CD4-positive, alpha-beta T cell (primary cell): ENCODE measurements around the gene CKMT2. TPM values are rescaled to one million over a fixed set of nuclear protein-coding genes. Genes with fewer than 3 reads are reported as not detected.

ENCODE experiments used
- ATAC-seq: fragments of 200-7000 bp; cut with Tn5 transposase; one replicate; pipeline ENCODE4 v1.10.0; 2022; ENCODE audit warnings: mild to moderate bottlenecking; ENCODE audit not compliant: poor library complexity
- CTCF ChIA-PET: fragments of 350-600 bp; sonication (Branson Sonifier 250); formaldehyde crosslinking; loops from one replicate; lab custom pipeline; 2021; ENCODE audit warnings: antibody characterized with exemption, inconsistent platforms; lab: Charles Lee
- POLR2A ChIA-PET: fragments of 350-600 bp; sonication (Branson Sonifier 250); formaldehyde crosslinking; loops from one replicate; lab custom pipeline; 2021; ENCODE audit warnings: antibody characterized with exemption, inconsistent platforms; lab: Charles Lee
- DNase-seq, 14 experiments: peaks; one replicate each; pipeline ENCODE4 v3.0.0-alpha.2; 2013 to 2020; ENCODE audit warnings: mixed read lengths in 2 of 14
- H3K27ac ChIP-seq, 2 donors: one replicate each; pipeline versions ENCODE4 v1.5.1 to v1.7.0; 2013; ENCODE audit warnings: low read length in 2 of 2, low read depth in 1 of 2, mild to moderate bottlenecking in 1 of 2
- H3K27me3 ChIP-seq, 2 experiments: 1 replicate in 1 of 2; 2 replicates in 1 of 2; pipeline versions ENCODE4 v1.6.1 to v1.7.0; 2013; ENCODE audit warnings: low read length in 2 of 2, control low read depth in 1 of 2, mild to moderate bottlenecking in 1 of 2, moderate library complexity in 1 of 2; ENCODE audit not compliant: insufficient read depth in 2 of 2, control insufficient read depth in 1 of 2
- H3K36me3 ChIP-seq: one replicate; pipeline ENCODE4 v1.6.1; 2013; ENCODE audit warnings: low read length, control low read depth; ENCODE audit not compliant: insufficient read depth
- H3K4me1 ChIP-seq: one replicate; pipeline ENCODE4 v1.6.1; 2013; ENCODE audit warnings: low read length, control low read depth; ENCODE audit not compliant: insufficient read depth
- H3K4me3 ChIP-seq: one replicate; pipeline ENCODE4 v1.5.1; 2013; ENCODE audit warnings: mild to moderate bottlenecking, low read length, moderate library complexity
- H3K9me3 ChIP-seq, 2 experiments: 1 replicate in 1 of 2; 2 replicates in 1 of 2; pipeline versions ENCODE4 v1.6.1 to v1.7.0; 2013; ENCODE audit warnings: low read length in 2 of 2, mild to moderate bottlenecking in 2 of 2, control low read depth in 1 of 2, moderate library complexity in 1 of 2; ENCODE audit not compliant: control insufficient read depth in 1 of 2, insufficient read depth in 1 of 2
- H3K27ac Mint-ChIP-seq: one replicate; pipeline ENCODE4 v1.8.0; 2020; ENCODE audit warnings: mixed read lengths
- H3K27me3 Mint-ChIP-seq: one replicate; pipeline ENCODE4 v1.8.0; 2021; ENCODE audit warnings: mixed read lengths
- H3K36me3 Mint-ChIP-seq: one replicate; pipeline ENCODE4 v1.8.0; 2021; ENCODE audit warnings: low read depth, mixed read lengths
- H3K4me1 Mint-ChIP-seq: one replicate; pipeline ENCODE4 v1.8.0; 2021; ENCODE audit warnings: low read depth, mixed read lengths
- H3K4me3 Mint-ChIP-seq: one replicate; pipeline ENCODE4 v1.8.0; 2020; ENCODE audit warnings: mild to moderate bottlenecking, mixed read lengths
- H3K9me3 Mint-ChIP-seq: one replicate; pipeline ENCODE4 v1.8.0; 2020; ENCODE audit warnings: mixed read lengths
- CTCF ChIP-seq: fragments of 200-600 bp; IDR thresholded peaks from one replicate; pipeline ENCODE4 v1.8.0; 2022; ENCODE audit warnings: antibody characterized with exemption, mild to moderate bottlenecking
- intact Hi-C, 2 experiments: fragments of 100-400 bp; cut with DNase I in 1 of 2; cut with micrococcal nuclease in 1 of 2; formaldehyde crosslinking; loops; one replicate each; pipeline versions ENCODE4 v1.15.1 to v1.9.0; 2023 to 2025; cut with DNase I, micrococcal nuclease
- total RNA-seq, 174 experiments: library from RNA in 2 of 174; stranded (reverse) in 2 of 174; gene quantifications; one replicate each; pipeline ENCODE4 v1.2.3 and lab custom pipeline; 2021 to 2026

The CKMT2 gene
- total RNA-seq, 2 experiments from 2014 or later = 0.17 to 0.27 TPM

GRCh38 chr5:81252904-81253303, 19.8 kb downstream of the CKMT2 start:
- peaks cover 0 to 3% of the 10 kb centered on the region in 2 experiments for H3K9me3 ChIP-seq
- Mint-ChIP-seq H3K27me3 (no peaks in the 10 kb centered on the region), H3K27ac (no peak overlapping the region), H3K36me3 (peaks cover 14% of the 10 kb centered on the region), H3K4me3 (no peak overlapping the region), H3K4me1 (no peaks in the 10 kb centered on the region), H3K9me3 (no peaks in the 10 kb centered on the region)
- intact Hi-C loops = no loop called here
- no peaks in the 10 kb centered on the region for H3K27me3 ChIP-seq
- H3K4me3 ChIP-seq = no peak overlapping the region
- ChIA-PET POLR2A (no interaction called here), CTCF (no interaction called here)
- ATAC-seq (no peak), DNase-seq (no peak)
- no peak for TF ChIP-seq CTCF
- no peak overlapping the region for H3K27ac ChIP-seq
- no peaks in the 10 kb centered on the region for H3K4me1 ChIP-seq
- no peaks in the 10 kb centered on the region for H3K36me3 ChIP-seq

- intact Hi-C loops = no loop called here
- DNase-seq = no peak
- H3K4me1 Mint-ChIP-seq = no peaks in the 10 kb centered on the region
- no peak for ATAC-seq
- Histone ChIP-seq H3K4me1 (no peaks in the 10 kb centered on the region), H3K9me3 (peaks cover 0 to 3% of the 10 kb centered on the region in 2 experiments), H3K4me3 (no peak overlapping the region), H3K27ac (no peak overlapping the region), H3K27me3 (no peaks in the 10 kb centered on the region), H3K36me3 (no peaks in the 10 kb centered on the region)
- no peak overlapping the region for H3K4me3 Mint-ChIP-seq
- H3K36me3 Mint-ChIP-seq = peaks cover 20% of the 10 kb centered on the region
- no peaks in the 10 kb centered on the region for H3K27me3 Mint-ChIP-seq
- no peaks in the 10 kb centered on the region for H3K9me3 Mint-ChIP-seq
- ChIA-PET POLR2A (no interaction called here), CTCF (no interaction called here)
- no peak overlapping the region for H3K27ac Mint-ChIP-seq
- TF ChIP-seq CTCF = no peak
Observed at GRCh38 chr5:81253875-81254274, 20.8 kb downstream of the CKMT2 start.

DNA sequence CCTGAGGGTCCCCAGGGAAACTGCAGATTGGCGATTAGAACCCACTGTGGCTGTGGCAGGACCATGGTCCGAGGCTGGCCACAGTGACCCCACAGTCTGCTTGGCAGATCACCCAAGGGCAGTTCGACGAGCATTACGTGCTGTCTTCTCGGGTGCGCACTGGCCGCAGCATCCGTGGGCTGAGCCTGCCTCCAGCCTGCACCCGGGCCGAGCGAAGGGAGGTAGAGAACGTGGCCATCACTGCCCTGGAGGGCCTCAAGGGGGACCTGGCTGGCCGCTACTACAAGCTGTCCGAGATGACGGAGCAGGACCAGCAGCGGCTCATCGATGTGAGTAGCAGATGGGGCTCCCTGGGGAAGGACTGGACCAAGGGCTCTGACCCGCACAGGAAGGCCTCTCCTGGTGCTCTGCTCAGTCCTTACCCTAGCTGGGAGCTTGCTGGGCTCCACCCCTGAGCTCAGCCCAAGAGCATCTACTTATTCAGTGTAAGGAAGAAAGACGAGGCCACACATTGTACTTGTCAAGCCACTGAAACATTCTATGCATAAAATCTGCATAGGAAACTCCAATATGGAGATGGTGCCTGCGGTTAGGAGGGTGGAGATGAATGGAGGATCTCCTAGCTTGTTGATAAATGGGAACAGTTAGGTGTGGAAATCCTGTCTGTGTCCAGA, 21.9 kb downstream of the CKMT2 start:
- H3K9me3 Mint-ChIP-seq = peaks cover 3% of the 10 kb centered on the region
- Histone ChIP-seq H3K27me3 (no peaks in the 10 kb centered on the region), H3K9me3 (peaks cover 0 to 3% of the 10 kb centered on the region in 2 experiments), H3K4me3 (no peak overlapping the region), H3K4me1 (no peaks in the 10 kb centered on the region), H3K27ac (no peak overlapping the region), H3K36me3 (no peaks in the 10 kb centered on the region)
- H3K36me3 Mint-ChIP-seq = peaks cover 26% of the 10 kb centered on the region
- H3K4me1 Mint-ChIP-seq = no peaks in the 10 kb centered on the region
- H3K27me3 Mint-ChIP-seq = no peaks in the 10 kb centered on the region
- ATAC-seq (no peak), DNase-seq (no peak)
- intact Hi-C loops = no loop called here
- no peak overlapping the region for H3K4me3 Mint-ChIP-seq
- no peak overlapping the region for H3K27ac Mint-ChIP-seq
- ChIA-PET POLR2A (no interaction called here), CTCF (no interaction called here)
- TF ChIP-seq CTCF = no peak
